Stimulated activated CD4-positive, alpha-beta T cell treated with anti-CD3 and anti-CD28 coated beads, Interleukin-15, amount 100 ng/mL, for 24 hours (primary cell): ENCODE results near the gene CCDC134.
"Not testable (repeated sequence)": the region's sequence is repeated elsewhere in the genome, so short reads cannot be mapped to it uniquely, and the experiment has no call there.

Experiments used
- DNase-seq: peaks from one replicate; pipeline ENCODE4 v3.0.0-alpha.2; 2020

Gene CCDC134

DNA sequence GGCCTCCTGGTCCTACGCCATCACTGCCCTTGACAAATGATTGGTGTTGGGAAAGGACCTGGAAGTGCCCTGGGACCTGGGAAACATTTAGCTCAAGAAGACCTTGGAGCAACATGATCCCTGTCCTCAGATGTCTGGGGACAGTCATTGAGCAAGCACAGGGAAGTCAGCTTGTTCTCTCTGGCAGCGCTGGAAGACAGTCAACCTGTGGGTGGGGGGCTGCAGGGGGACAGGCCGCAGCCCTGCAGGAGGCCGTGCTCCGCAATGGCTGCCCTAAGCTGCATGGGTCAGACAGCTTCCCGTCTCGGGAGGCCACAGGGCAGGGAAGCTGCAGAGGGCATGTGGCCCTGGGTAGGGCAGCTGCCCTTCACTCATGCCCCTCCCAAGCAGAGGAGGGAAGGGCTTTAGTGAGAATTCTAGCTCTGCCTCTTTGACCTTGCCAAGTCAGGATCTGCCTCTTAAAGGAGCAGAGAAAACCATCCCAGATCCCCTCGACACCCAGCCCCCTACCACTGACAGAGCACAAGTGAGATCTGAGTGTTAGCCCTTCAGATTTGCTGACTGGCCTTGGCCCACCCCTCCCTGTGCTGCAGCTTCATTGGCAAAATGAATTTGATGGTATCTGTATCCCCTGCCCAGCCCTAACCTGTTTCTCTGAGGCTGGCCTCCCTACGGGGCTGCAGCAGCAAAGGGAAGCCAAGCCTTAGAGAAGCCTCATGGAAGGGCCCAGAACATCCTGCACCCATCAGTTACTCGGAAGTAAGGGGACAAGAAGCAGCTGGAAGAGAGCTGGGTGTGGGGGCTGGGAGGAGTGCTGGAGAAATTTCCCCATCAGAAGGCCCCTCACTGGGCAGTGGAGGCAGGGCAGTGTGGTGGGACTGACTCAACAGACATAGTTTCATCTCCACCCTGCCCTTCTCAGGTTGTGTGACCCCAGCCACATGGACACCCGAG is 26.2 kb downstream of the CCDC134 start:
- no peak for DNase-seq

DNA sequence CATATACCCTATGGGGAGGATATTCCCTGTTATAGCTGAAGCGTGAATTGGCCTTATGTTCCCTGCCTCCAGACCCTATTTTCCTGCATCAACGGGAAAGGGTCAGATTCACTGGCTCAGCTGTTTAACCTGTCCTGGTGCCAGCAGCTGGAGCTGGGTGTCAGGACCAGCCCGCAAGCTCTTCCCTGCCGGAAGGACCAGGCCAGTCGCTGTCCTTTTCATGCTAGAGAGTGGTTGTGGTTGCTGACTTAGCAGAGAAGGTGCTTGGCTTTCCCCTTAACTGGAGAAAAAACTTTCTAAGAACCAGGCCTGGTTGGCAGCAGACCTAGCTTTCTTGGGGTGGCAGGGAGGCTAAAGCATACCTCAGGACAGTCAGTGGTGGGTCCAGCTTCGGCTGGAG is 27.2 kb downstream of the CCDC134 start:
- no peak for DNase-seq

DNA sequence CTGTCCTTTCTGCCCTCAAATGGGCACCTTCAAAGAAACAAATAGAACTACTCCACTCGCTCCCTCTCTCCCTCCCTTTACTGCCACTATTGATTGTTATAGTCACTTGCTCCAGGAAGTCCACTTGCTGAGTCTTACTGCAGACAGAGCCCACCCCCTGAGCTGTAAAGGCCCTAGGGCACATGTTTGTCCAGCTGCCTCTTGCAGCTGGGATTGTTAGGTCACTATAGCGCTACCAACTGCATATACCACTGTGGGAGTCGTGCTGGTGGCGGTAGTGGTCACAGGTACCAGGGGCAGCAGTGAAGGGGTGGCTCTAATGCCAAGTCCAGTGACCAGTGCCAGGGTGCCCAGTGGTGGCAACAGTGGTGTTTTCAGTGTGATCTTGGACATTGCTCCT is 28.0 kb downstream of the CCDC134 start:
- DNase-seq, result no peak

DNA sequence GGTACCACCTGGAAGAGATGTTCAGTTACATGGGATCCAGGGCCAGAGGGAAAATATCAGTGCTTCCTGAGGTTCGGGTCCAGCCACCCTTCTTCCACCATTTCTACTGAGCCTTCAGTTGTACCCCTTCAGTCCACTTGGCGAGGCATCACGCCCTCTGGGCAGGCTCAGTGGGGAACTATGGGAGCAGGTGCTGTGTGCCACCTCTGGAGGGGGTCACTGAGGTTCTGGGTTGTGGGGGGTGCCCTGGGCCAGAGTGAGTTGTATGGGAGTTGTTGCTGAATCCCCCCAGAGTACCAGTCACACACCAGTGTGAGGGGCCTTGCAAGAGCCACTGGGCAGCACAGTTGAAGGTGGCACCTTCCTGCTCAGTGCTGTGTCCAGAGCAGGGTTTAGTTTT is 29.7 kb downstream of the CCDC134 start:
- DNase-seq, result no peak

DNA sequence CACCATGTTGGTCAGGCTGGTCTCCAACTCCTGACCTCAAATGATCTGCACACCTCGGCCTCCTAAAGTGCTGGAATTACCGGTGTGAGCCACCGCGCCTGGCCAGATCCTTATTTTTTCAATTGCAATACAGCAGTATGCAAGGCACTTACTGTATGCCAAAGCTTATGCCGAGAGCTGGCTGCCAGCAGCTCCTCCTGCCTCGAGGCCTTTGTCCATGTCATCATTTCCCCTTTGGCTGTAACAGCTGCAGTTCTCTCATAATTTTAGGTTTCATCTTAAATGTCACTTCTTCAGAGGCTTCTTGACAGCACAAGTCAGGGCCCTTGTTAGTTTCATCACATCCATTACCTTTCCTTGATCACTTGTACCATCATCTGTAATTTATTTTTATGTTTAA is 30.9 kb downstream of the CCDC134 start:
- no peak for DNase-seq

DNA sequence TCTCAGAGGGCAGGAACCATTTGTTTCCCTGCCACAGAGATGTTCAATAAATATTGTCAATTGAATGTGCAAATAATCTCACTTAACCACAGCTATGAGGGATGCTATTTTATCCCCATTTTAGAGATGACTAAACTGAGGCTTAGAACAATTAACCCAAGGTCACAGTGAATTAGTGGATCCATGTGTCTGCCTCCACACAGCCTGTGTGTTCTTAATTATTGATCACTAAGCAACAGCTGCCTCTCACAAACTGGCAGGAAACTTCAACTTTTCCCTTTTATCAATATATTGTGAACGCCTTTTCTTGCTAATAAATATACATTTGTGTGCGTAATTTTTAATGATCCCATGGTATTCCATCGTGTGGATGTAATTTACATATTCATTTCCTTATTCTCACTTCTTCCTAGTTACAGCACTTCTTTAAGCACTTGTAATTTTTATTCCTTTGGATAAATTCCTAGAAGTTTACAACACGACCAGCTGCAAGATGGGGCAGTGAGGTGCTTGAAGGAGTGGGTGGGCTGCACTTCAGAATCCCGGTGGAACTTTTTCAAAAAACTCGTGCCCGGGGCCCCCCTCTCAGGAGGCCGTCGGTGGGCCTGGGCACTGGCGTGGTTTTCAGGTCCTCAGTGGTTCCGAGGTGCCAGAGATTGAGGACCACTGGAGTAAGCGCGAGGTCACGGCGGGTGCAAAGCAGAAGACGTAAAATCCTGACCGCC is 31.5 kb downstream of the CCDC134 start:
- DNase-seq, result no peak

DNA sequence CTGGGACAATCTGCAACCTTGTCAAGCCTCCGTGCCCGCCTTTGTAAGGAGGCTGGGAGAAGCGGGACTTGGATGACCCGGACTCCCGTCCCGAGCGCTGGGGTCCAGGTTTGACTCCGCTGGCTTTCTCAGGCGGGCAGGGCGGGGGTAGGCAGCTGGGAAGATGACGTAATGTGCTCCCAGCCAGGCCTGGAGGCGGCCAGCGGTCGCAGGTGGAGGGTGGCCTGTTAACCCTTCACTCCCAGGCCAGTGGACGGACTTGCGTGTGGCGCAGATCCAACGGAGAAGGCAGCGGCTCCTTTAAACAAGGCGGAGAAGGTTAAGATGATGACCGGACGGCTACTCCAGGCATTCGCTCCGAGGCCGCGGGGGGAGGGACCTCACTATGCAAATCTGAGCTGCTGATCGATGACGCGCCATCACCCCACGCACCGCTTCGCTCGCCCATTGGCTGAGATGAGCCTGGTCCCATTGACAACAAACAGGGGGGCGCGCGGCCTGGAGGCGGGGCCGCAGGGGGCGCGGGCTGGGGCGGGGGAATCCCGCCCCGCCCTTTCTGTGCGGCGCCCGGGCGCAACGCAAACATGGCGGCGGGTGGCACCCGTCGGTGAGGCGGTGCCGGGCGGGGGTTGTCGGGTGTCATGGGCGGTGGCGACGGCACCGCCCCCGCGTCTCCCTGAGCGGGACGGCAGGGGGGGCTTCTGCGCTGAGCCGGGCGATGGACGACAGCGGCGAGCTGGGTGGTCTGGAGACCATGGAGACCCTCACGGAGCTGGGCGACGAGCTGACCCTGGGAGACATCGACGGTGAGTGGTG is 32.3 kb downstream of the CCDC134 start, which contains the start of gene SREBF2:
Gene SREBF2, plus strand, starts transcription at position 553 of the 816 bp plus-strand sequence. Its CDS starts 166 bp downstream, at position 719.
- peak; percentile 100 for DNase-seq

DNA sequence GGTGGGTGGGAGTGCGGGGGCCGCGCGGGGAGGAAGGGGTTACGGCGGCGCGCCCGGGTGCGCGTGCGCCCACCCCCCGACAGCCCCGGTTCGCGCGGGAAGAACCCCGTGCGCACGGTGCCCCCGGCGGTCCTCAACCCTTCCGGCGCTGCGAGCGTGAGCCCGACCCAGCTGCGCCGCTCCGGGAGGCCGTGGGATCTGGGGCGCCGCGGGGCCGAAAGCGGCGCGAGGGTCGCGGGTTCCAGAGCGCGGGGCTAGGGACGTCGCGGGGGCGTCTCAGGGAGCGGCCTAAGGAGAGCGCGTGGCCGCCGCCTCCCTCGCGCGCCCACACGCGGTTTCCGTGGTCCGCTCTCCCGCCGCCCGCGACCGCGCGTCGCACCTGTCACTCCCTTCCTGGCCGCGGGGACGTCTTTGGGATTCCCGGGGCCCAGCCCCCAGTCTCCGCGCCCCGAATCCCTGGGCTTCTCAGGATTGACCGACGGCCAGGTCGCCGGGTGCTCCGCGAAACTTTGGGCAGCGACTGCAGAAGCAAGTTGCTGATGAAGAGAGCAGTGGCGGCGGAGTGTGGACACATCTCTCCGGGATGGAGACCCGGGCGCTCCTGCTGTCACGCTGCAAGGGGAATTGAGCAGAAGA is 33.0 kb downstream of the CCDC134 start:
- peak; percentile 61 for DNase-seq

DNA sequence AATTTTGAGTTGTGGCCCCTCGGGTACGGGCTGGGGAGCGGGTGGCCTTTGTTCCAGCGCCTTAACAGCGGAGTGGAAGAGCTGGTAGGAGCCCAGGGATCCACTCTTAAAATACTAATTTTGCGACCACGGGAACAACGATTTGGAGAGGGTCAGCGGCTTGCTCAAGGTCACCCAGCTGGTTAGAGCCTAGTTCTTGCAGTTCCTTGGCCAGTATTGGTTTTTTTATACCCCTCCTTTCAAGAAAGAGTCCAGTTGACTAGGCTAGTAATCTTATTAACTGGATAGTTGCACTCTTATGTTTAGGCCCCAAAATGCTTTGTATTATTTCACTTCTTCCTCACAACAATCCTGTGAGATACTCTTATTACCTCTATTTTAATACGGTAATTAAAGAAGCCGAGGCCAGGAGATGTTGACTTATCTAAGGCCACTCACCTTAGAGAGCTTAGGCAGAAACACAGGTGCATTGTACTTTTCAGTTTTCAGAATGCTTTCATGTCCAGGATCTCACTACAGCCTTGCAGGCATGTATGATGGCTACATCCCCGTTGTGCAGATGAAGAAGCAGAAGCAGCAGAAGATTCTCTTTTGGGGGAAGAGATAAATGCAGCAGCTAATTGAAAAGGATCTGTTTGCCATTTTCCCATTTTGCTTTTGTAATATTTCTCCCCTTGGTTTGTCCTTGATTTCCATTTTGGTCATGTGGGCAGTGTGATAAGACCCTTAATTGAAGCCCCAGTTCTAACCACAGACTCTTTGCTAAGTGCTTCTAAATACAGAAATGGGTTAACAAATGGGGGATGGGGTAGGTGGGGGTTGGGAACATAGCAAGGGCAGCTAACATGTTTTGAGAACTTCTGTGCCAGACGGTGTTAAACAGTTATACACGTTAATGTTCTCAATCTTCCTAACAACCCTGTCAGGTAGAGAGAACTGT is 33.8 kb downstream of the CCDC134 start:
- DNase-seq, result no peak

DNA sequence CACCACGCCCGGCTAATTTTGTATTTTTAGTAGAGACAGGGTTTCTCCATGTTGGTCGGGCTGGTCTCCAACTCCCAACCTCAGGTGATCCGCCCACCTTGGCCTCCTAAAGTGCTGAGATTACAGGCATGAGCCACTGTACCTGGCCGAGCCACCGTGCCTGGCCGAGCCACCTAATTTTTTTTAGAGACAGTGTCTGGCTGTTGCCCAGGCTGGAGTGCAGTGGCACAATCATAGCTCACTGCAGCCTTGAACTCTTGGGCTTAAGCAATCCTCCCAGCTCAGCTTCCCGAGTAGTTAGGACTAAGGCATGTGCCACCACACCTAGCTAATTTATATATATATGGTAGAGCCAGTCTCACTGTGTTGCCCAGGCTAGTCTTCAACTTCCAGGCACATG is 35.0 kb downstream of the CCDC134 start:
- DNase-seq, result not testable (repeated sequence)

DNA sequence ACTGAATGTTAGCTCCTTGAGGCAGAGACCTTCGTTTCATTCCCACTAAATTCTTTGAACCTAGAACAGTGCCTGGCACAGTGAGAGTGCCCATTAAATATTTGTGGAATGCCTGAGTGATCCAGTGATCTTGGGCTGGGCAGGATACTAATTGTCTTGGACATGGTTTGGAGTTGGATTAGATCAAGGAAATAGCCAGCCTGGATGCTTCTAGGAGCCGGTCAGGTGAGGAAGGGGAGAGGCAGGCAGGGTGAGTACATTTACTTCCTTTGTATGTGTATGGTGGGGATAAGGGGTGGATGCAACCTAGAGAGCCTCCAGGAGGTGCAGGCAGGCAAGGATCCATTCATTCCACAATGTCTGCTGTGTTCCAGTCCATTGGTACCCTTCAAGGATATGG is 36.1 kb downstream of the CCDC134 start:
- no peak for DNase-seq

DNA sequence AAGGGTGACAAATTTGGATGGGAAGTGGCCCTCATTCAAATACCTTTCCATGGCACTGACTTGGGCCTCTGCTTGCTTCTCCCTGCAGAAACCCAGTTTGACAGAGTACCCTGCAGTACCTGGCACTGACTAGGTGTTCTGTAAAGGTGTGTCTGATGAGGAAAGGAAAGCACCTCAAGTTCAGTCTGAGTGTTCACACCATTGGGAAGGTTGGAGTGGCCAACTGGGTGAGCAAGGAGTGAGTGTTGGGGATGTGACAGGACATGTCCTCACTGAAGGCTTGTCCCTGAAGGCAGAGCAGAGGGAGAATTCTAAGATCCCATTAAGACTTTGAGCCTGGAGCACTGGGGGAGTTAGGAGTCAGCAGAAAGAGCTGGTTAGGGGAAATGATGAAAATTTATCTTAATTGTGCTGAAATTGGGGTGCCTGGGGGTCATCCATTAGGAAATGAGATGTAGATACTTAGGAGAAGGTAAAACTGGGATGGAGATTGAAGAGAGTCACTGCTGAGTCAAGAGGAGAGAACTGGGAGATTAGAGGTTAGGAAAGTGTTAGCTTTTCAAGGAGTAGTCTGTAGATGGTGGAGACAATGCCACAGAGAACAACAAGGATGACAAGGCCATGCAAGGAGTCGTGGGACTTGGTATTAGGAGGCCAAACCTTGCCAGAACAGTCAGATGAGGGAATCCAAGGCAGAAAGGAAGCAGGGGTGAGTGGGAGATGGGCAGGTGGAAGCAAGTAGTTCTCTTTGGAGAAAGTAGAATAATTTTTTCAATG is 38.6 kb downstream of the CCDC134 start:
- DNase-seq, result no peak

DNA sequence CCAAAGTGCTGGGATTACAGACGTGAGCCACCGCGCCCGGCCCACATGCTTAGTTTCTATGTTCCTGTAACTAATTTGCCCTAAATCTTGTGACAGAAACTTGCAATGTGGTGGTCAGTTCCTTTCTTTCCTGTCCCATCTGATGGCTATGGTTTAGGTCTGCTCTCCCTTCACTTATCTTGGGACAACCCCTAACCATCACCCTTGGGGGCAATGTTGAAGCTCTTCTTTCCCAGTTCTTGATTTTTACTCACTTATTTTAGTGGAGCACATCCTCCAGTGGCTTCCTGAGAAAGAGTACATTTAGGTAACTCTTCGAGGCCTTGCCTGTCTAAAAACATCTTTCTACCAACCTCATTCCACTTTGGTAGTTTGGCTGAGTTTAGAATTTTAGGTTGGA is 39.7 kb downstream of the CCDC134 start:
- no peak for DNase-seq

DNA sequence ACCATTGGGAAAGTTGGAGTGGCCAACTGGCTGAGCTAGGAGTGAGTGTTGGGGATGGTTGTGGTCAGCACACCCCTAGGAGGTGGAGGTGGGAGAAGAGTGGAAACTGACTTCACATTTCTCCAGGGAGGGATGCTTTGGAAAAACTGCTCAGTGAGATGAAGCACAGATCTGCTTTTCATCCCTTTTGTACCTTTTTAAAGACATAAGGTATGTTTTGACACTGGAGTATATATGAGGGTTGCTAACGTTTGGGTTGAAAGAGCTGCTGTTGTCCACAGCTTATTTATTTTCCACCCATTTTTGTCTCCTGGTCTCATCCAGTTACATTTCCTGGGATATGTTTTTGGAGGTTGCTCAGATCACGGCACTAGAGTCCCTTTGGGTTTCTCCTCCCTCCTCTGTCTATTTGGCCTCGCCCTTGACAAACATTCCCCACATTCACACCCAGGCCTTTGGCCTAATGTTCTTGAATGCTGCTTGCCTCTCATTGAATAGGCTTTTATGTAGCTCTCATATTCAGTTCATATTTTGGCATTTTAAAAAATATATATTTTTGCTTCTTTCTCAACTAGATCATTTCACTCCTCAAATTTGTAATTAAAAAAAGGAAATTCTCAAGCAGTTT is 40.7 kb downstream of the CCDC134 start:
- DNase-seq, result no peak

DNA sequence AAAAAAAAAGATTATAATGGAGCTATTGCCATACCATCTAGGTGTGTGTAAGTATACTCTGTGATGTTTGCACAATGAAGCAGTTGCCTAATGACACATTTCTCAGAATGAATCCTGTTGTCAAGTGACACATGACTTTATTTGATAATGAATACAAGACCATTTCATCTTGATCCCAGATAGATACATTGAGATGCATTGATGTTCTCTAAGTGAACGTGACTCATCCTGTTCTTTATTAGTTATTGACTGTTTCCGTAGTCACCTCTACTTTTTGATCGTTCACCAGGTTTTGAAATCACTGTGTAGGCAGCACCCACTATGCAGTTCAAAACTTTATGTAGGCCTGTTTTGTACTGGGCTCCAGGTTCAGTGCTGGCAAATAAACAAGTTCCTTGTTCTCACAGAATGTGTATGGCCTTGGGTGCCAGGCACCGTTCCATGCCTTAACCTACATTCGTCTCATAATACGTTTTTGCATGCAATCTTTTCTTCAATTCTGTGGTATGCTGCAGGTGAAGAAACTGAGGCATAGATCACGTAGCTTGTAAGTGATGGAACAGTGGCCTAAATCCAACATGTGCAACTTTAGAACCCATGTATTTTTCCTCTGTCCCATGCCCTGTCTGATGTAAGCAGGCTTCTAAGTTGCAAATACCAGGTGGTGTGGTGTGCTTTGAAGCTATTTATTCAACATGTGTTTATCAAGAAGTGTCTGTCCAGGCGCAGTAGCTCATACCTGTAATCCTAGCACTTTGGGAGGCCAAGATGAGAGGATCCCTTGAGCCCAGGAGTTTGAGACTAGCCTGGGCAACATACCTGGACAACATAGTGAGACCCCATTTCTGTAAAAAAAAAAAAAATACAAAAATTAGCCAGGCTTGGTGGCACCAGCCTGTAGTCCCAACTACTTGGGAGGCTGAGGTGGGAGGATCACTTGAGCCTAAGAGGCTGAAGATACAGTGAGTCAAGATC is 42.8 kb downstream of the CCDC134 start:
- peak; percentile 36 for DNase-seq

DNA sequence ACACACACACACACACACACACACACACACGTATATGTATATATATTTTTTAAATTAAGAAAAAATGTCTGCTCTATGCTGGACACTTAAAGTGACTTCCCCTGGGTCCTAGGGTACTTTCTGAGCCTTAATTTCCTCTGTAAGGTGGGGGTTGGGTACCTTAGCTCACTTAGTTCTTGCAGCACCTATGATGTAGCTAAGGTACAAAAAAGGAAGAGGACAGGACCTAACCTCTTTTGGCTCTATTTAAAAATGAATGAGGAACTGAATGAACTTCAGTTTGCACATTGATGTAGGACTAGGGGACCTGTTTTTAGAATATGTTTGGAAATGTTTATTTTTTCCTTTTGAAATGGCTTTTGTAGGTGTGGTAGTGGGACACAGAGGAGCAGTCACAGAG is 43.6 kb downstream of the CCDC134 start:
- no peak for DNase-seq

DNA sequence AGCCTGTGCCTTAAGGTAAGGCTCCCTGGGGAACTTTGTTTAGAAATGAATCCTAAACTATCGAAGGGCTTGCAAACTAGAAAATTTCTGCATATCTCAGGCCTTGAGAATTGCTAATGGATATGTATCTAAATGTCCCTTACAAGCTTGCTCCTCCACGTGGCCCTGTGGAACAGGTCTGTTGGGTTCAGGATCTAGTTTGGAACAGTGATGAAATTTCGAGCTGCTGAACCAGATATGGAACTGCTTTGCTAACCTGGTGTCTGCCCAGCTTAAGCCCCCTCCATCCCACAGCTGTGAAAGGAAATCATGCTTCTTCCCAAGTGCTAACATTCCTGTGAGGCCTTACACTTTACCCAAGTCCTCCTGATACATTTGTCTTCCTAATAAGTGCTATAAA is 44.0 kb downstream of the CCDC134 start:
- no peak for DNase-seq

DNA sequence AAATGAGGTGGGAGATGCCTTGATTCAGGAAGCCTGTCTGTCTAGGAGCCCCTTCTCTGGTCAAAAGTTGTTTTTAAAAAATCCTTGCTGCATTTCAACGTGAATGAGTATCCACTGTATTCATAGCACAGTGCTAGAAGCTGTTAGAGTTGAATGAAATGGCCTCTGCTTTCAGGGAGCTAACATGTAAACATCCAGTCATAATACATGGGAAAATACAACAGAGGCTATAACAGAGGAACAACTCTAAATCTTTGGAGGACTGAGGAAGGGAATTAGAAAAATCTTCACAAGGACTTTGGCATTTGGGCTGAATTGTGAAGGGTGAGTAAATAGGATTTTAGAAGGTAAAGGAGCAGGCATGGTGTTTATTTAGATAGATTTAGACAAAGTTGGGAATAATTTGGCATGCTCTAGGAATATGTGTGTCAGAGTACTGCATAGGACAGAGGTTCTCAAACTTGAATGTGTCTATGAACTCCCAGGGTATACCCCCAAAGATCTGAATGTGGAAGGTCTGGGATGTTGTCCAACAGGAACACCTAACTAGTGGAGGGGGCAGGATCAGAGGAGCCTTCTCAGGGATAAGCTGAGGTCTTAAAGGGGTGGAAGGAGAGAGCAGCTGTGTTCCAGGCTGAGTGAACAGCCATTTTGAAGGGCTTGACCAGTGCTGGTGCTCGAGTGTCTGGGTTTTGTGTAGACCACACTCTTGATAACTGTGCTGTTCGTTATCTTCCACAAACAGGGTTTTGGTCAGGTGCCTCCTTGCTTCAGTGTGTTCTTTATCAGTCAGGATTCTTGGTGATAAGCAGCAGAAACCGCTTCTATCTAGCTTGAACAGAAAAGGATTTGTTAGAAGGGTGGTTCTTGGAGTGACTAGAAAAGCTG is 45.1 kb downstream of the CCDC134 start:
- DNase-seq, result no peak
